A549 (cell line): ENCODE measurements around the gene MPPE1.

Experiments used
- CHD2 ChIP-seq: fragments of 150-350 bp; IDR thresholded peaks from 2 replicates; pipeline ENCODE4 v1.6.1; 2014; ENCODE audit warnings: low read length; ENCODE audit not compliant: partially characterized antibody
- CTCF ChIP-seq: fragments of >200 bp; sonication (Bioruptor Twin); formaldehyde crosslinking; IDR thresholded peaks from 3 replicates; pipeline ENCODE4 v1.5.1; 2016
- EP300 ChIP-seq, 2 experiments: fragments of >200 bp; sonication (Bioruptor Twin); formaldehyde crosslinking; IDR thresholded peaks; 2 replicates in 1 of 2; 3 replicates in 1 of 2; pipeline ENCODE4 v1.6.1; 2016 to 2017
- ESRRA ChIP-seq: fragments of 150-350 bp; IDR thresholded peaks from 2 replicates; pipeline ENCODE4 v1.6.1; 2014; ENCODE audit warnings: mild to moderate bottlenecking, low read length, borderline replicate concordance
- HDAC2 ChIP-seq: fragments of 200-600 bp; sonication (generic); IDR thresholded peaks from 2 replicates; pipeline ENCODE4 v1.6.1; 2016
- JUN ChIP-seq, 2 experiments: fragments of >200 bp; sonication (Bioruptor Twin); formaldehyde crosslinking; IDR thresholded peaks; 2 replicates in 1 of 2; 3 replicates in 1 of 2; pipeline ENCODE4 v1.6.1; 2016 to 2017
- RAD21 ChIP-seq, 2 experiments: fragments of >200 bp in 1 of 2; sonication (Bioruptor Twin) in 1 of 2; formaldehyde crosslinking in 1 of 2; IDR thresholded peaks in 1 of 2; conservative IDR thresholded peaks in 1 of 2; 2 replicates in 1 of 2; 3 replicates in 1 of 2; pipeline ENCODE4 v1.6.1; 2012 to 2018; ENCODE audit warnings: inconsistent platforms in 1 of 2
- SREBF2 ChIP-seq: fragments of 450-650 bp; IDR thresholded peaks from 2 replicates; pipeline ENCODE4 v1.6.1; 2014; ENCODE audit warnings: mild to moderate bottlenecking, moderate library complexity
- TF ChIP-seq, protein P1 (sequence below): fragments of 150-350 bp; IDR thresholded peaks from 2 replicates; pipeline ENCODE4 v1.6.1; 2014; ENCODE audit warnings: low read depth, mild to moderate bottlenecking, low read length
- TF ChIP-seq, protein P2 (sequence below): IDR thresholded peaks from 2 replicates; pipeline ENCODE4 v1.6.1; 2012

- no peak for TF ChIP-seq ESRRA
- no peak for TF ChIP-seq CHD2
- TF ChIP-seq, protein P1, sequence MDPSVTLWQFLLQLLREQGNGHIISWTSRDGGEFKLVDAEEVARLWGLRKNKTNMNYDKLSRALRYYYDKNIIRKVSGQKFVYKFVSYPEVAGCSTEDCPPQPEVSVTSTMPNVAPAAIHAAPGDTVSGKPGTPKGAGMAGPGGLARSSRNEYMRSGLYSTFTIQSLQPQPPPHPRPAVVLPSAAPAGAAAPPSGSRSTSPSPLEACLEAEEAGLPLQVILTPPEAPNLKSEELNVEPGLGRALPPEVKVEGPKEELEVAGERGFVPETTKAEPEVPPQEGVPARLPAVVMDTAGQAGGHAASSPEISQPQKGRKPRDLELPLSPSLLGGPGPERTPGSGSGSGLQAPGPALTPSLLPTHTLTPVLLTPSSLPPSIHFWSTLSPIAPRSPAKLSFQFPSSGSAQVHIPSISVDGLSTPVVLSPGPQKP: no peak
- TF ChIP-seq CTCF: no peak
- TF ChIP-seq, protein P2, sequence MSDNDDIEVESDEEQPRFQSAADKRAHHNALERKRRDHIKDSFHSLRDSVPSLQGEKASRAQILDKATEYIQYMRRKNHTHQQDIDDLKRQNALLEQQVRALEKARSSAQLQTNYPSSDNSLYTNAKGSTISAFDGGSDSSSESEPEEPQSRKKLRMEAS: no peak
- TF ChIP-seq JUN (IDR thresholded peaks at IDR 0.05): no peak
- no peak for TF ChIP-seq HDAC2
- TF ChIP-seq EP300 (IDR thresholded peaks at IDR 0.05): no peak
- no peak for TF ChIP-seq SREBF2
- TF ChIP-seq RAD21 (conservative IDR thresholded peaks at IDR 0.05 in 1 of 2, IDR thresholded peaks at IDR 0.05 in 1 of 2): no peak
Measured at GRCh38 chr18:11865071-11865470, 43.0 kb downstream of the MPPE1 start.
